Measurements from ENCODE around the gene ZNF628.

The ZNF628 gene

DNA sequence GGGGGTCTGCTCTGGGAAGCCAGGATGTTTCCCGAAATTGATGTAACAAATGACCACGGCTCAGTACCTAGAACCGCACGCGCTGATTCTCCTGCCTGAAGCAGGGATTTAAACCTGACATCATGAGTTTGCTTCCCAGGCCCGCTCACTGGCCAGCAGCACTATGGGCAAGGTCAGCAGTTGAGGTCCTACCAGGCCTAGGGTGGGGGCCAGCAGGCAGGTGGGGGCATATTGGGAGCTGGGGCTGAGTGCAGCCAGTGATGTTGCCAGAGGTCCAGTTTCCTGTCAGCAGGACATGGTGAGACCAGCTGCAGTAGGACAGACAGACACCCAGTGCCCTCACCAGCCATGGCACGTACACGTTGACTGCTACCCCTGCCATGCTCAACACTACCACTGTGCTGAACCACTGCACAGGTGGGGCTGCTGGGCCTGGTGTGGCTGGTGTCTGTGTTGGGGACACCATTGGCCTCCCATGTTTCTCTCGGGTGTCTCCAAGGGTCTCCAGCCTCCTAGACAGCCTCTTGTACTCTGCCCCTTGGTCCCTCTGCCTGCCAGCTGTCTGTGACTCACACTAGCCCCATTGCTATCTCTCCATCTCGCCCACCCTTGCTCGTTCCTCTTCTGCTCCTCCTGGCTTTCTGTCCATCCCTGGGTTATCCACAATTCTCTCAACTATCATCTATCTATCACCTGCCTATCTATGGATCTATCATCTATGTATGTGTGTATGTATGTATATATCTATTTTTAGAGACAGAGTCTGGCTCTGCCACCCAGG lies 10.8 kb upstream of the ZNF628 start:
- DNase-seq (ENCODE audit: low read depth, low spot score) = no peak

- DNase-seq (ENCODE audit: low read depth, low spot score) = no peak
Observed at GRCh38 chr19:55466241-55466614, 10.2 kb upstream of the ZNF628 start.

DNA sequence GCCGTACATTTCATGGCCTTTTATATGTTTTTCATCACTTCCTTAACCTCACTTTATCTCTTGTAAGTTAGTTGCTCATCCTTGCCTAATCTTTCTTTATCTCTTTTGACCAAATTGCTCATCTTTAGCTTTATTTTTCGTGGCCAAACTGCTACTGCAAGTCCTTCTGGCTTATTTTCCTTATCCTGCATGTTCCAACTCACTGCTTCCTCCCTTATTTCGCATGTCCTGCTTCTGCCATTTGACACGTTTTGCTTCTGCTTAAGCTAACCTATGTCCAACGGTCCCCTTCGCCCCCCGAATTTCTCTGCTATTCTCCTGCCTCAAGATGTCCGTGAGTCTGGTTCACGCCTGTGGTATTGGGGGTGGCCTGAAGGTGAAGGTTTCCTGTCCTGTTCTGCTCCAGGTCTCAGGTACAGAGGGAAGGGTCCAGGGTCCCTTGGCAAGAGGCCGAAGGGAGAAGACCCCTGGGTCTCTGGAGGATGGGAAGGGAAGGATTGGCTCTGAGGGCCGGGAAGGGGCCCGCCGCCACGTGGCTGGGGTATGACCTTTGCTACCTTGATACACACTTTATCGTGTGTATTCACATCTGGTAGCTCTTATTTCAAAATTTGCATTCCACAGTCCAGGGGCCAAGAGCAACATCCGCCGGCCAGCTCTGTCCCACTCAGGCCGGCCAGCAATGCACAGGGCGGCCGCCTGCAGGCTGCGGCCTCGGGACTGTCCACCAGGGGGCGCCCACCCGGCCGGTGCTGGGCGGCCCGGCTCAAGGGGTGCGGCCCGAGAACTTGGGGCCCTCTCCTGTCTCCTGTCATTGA lies 9.0 kb upstream of the ZNF628 start:
- DNase-seq (ENCODE audit: low read depth, low spot score) = no peak

GRCh38 chr19:55468054-55468393 lies 8.4 kb upstream of the ZNF628 start:
- no peak for DNase-seq (ENCODE audit: low read depth, low spot score)

- DNase-seq (ENCODE audit: low read depth, low spot score) = no peak
Observed at GRCh38 chr19:55471266-55471665, 5.2 kb upstream of the ZNF628 start.

GRCh38 chr19:55472463-55472862 lies 4.0 kb upstream of the ZNF628 start:
- DNase-seq (ENCODE audit: low read depth, low spot score) = no peak

- no peak for DNase-seq (ENCODE audit: low read depth, low spot score)
Observed at GRCh38 chr19:55473225-55474012, 3.0 kb upstream of the ZNF628 start.

GRCh38 chr19:55474269-55475265 lies 1.9 kb upstream of the ZNF628 start:
- no peak for DNase-seq (ENCODE audit: low read depth, low spot score)

DNA sequence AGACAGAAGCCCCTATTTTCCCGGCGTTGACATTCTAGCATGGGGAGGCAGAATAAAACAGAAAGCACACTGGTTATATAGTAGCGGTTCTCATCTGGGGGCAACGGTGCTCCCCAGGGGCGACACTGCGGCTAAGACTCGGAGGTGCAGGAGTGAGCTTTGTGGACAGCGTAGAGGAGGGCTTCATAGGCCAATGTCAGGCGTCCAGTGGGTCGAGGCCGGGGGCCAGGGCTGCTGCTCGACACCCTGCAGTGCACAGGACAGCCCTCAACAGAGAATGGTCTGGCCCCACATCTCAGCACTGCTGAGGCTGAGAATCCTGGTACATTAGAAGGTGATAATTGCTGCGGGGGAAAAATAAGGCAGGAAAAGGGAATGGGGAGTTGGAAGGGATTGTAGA lies 1.5 kb downstream of the ZNF628 start:
- DNase-seq (ENCODE audit: low read depth, low spot score) = no peak

DNA sequence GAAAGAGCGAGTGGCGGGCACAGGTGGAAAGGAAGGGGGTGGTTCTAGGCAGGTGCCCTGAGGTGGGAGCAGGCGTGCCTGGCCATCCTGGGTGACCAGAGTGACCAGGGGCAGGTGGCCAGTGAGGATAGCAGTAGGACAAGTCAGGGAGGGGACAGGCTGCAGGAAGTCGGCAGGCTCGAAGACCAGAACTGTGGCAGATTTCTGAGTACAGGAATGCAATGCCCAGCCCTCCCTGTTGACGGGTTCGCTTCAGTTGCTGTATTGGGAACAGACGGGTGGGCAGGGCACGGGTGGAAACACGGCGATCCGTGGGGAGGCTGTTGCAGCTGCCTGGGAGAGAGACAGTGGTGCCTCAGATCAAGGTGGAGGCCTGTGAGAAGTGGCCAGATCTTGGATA lies 1.9 kb downstream of the ZNF628 start:
- no peak for DNase-seq (ENCODE audit: low read depth, low spot score)

- DNase-seq (ENCODE audit: low read depth, low spot score) = no peak
Observed at GRCh38 chr19:55479045-55479444, 2.6 kb downstream of the ZNF628 start.

DNA sequence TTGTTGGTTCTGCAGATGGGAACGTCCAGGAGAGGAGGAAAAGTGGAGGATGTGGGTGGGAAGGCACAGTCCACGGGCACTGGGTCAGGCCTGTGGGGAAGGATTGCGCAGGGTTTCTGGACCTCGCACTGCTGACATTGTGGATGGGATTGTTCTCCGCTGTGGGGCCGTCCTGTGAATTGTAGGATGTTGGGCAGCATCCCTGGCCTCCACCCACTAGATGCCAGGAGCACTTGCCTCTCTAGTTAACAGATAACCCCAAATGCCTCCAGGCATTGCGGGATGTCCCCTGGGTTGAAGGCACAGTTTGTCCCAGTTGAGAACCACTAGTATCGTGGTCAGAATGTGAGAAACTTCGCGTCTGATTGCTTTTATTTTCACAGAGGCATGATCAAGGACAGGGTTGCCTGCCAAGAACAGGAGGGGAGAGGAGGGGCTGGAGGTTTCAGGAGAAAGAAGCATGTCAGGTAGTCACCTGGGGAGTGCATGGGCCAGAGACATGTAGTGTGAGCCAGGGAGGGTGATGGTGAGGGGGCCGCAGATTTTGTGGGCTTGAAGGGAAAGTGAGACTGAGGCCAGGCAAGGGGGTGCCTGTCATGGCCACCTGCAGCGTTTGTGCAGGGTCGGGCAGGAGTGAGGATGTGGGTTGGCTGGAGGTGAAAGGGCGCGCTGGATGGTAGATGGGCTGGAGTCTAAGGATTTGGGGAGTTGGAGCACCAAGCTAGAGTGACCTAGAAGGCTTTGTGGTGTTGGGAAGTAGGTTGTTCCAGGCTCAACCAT lies 3.2 kb downstream of the ZNF628 start:
- no peak for DNase-seq (ENCODE audit: low read depth, low spot score)

GRCh38 chr19:55481148-55481793 lies 4.9 kb downstream of the ZNF628 start:
- no peak for DNase-seq (ENCODE audit: low read depth, low spot score)

DNA sequence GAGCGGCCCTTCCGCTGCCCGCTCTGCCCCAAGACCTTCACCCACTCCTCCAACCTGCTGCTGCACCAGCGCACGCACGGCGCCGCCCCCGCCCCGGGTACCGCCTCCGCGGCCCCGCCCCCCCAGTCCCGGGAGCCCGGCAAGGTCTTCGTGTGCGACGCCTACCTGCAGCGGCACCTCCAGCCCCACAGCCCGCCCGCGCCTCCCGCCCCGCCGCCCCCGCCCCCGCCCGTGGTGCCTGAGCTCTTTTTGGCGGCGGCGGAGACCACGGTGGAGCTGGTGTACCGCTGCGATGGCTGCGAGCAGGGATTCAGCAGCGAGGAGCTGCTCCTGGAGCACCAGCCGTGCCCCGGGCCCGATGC lies 5.4 kb downstream of the ZNF628 start:
- no peak for DNase-seq (ENCODE audit: low read depth, low spot score)

DNA sequence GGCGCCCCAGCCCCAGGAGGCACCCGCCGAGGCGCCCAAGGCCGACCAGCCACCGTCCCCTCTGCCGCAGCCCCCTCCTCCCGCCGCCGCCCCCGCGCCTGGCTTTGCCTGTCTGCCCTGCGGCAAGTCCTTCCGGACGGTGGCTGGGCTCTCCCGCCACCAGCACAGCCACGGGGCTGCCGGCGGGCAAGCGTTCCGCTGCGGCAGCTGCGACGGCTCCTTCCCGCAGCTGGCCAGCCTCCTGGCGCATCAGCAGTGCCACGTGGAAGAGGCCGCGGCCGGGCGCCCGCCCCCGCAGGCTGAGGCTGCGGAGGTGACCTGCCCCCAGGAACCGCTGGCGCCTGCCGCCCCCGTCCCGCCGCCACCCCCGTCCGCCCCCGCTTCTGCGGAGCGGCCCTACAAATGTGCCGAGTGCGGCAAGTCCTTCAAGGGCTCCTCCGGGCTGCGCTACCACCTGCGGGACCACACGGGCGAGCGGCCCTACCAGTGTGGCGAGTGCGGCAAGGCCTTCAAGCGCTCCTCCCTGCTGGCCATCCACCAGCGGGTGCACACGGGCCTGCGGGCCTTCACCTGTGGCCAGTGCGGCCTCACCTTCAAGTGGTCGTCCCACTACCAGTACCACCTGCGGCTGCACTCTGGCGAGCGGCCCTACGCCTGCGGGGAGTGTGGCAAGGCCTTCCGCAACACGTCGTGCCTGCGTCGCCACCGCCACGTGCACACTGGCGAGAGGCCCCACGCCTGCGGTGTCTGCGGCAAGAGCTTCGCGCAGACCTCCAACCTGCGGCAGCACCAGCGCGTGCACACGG lies 5.9 kb downstream of the ZNF628 start:
- no peak for DNase-seq (ENCODE audit: low read depth, low spot score)

GRCh38 chr19:55482967-55483705 lies 6.7 kb downstream of the ZNF628 start:
- no peak for DNase-seq (ENCODE audit: low read depth, low spot score)

- DNase-seq (ENCODE audit: low read depth, low spot score) = no peak
Observed at GRCh38 chr19:55483706-55484592, 7.5 kb downstream of the ZNF628 start.

All from smooth muscle cell of the brain vasculature (primary cell).